GM19372 (cell line): ENCODE results near the gene SUGCT.
"Not testable (repeated sequence)": the region's sequence is repeated elsewhere in the genome, so short reads cannot be mapped to it uniquely, and the experiment has no call there.

Experiments used
- ATAC-seq: cut with Tn5 transposase; IDR thresholded peaks from one replicate; pipeline ENCODE4 v1.9.1; 2021; ENCODE audit warnings: mild to moderate bottlenecking, low read depth, moderate library complexity; ENCODE audit not compliant: unreplicated experiment

SUGCT gene

DNA sequence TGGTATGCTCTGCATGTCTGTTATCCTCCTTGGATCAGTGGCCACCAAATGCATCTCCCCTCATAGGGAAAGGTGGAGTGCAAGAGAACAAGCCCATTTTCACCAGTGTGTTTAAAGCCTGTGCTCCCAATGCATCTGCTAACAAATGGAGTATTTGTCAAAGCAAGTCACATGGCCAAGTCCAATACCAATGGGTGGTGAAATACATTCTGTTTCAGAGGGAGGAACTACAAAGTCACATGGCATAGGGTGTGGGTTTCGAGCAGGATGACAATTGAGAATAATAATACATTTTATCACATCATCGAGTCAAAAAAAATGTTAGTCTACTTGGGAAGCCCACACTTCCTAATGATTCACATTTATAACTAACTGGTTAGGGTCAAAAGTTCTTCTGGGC is 62.7 kb downstream of the SUGCT start:
- no peak for ATAC-seq

DNA sequence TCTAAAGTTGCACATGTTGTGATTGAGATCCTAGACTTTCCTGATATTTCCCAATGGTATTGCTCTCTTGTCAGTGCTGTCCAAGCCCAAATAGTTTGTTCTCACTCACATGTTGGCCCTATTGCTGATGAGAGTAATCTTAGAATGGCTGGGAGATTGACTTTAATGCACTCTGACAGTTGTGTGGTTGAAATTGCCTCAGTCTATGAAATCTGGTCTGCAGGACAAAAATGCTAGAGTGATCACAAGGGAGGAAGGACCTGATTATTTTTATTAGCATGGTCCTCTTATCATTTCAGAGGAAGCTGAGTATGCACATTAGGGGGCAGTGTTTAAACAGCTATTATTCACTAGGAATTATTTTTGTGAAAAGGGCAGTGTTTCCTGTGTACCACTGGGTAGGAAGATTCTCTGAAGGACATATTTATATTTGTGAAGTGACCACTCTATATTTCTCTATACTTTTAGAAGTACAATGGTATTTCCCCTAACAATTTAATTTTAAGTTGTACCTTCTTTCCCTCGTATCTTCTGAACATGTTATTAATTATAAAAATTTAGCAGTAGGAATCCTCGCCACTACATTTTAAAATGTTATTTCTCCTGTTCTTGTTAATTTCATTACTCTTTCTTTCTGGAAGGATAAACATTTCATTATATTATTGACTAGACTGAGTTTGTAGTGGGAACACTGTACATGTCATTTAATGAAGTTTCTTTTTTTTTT is 64.4 kb downstream of the SUGCT start:
- ATAC-seq: no peak

DNA sequence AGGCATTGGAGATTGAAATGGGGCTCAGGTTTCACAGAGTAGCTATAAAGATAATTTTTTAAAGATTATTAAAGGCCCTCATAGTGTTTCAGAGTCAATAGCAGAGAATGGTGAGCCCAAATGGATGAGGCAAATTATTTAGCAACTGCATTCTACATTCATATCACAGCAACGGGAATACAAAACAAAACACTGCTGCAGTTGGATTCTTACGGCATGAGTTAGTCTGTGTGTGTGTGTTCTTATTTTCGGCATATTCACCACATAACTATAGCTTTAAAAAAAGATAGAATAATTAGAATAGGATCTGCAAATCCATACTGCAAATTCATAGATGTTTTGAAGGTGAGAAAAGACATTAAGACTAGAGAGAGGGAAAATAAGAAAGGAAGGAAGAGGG is 66.0 kb downstream of the SUGCT start:
- ATAC-seq: no peak

DNA sequence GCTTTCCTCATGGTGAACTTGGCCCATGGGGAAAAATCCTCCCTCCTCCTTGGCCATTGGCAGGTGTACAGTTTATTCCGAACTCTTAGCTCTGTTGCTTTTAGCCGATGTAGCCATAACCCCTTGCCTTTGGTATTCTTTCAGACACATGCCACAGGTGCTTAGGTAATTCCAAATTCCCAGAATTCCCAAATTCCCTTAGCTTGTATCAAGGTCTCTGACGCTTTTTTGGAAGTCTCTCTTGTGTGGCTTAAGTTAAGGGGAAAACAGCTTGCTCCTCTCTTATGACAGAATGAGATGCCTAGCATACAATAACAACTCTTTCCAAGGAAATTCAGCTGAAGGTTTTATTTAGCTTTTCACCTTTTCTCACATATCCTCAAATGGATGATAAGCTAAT is 68.0 kb downstream of the SUGCT start:
- no peak for ATAC-seq

DNA sequence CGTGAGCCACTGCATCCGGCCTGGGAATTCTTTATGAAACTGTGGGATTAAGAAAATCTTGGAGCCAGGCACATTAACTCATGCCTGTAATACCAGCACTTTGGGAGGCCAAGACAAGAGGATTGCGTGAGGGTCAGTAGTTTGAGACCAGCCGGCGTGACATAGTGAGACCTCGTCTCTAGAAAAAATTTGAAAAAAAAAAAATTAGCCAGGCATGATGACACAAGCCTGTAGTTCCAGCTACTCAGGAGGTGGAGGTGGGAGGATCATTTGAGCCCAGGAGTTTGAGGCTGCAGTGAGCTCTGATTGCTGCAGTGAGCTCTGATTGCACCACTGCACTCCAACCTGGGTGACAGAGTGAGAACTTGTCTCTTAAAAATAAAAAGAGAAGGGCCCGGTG is 69.8 kb downstream of the SUGCT start:
- ATAC-seq: no peak

DNA sequence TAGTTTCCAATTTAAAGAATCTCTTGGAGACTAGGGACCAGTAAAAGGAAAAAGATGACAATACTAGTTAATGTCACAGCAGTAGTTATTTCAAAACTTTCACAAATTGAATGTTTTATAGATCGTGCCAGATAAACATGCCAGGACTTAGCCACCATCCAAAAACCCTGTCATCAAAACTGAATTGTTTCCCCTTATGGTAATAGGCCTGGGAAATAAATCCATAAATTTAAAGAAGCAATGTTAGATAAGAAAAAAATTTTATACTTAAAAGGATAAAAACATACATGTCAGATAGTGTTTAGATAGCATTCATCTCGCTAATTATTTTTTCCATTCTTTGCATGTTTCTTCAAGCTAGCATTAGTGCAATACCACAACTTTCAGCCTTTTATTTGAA is 71.2 kb downstream of the SUGCT start:
- ATAC-seq: no peak

DNA sequence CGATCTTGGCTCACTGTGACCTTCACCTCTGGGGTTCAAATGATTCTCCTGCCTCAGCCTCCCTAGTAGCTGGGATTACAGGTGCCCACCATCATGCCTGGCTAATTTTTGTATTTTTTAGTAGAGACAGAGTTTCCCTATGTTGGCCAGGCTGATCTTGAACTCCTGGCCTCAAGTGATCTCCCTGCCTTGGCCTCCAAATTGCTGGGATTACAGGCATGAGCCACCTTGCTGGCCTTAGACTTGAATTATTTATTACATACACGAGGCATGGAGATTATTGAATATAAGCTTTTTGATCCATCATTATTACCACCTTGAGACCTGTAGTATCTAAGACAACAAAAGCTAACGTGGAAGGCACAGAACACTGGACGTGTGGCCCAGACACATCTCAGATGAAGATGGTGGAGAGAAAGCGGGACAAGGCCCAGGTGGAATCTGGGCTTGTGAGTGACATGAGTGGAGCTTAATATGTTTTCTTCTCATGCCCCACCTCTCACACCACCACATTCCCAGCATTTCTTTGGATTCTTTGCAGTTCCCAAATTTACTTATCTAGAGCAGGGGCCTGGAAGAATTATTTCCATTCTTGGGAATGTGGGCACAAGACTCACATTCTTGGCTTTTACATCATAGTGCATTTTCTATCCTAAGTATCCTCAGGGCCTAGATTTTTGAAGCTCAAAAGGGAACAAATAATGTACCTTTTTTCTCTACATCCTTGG is 76.6 kb downstream of the SUGCT start:
- ATAC-seq: no peak

DNA sequence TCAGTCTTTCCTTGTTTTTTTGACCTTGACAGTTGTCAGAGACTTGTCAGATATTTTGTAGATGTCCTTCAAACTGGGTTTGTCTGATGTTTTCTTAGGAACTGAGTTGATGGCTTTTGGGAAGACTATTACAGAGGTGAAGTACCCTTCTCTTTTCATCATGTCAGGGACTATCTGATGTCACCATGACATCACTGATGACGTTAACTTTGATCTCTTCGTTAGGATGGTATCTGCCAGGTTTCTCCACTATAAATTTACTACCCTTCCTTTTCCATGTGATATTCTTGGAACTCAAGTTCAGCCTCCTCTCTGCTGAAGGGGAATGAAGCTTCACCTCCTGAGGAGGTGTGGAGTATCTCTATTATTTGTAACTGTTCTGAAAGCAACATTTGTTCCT is 78.5 kb downstream of the SUGCT start:
- ATAC-seq: no peak

DNA sequence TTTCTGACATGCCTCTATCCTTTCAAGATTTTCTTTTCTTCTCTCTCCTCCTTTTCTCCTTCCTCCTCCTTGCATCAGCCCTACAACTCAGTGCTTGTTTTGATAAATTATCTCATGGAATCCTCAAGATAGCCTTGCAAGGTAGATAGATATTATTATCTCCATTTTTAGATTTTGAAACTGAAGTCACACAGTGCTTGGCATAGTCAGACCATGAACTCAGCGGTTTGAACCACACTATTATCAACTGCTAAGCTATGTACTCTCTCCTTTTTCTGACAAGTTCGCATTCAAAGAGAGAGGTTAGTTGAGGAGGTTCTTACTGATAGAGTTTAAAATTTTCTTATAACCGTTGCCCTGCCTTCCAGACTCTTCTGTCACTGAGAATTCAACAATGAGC is 79.1 kb downstream of the SUGCT start:
- ATAC-seq: no peak

DNA sequence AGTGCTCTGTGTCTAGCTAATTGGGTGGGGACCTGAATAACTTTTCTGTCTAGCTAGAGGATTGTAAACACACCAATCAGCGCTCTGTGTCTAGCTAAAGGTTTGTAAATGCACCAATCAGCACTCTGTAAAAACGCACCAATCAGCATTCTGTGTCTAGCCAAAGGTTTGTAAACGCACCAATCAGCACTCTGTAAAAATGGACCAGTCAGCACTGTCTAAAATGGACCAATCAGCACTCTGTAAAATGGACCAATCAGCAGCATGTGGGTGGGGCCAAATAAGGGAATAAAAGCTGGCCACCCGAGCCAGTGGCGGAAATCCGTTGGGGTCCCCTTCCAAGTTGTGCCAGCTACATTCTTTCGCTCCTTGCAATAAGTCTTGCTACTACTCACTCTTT is 83.8 kb downstream of the SUGCT start:
- not testable (repeated sequence) for ATAC-seq

DNA sequence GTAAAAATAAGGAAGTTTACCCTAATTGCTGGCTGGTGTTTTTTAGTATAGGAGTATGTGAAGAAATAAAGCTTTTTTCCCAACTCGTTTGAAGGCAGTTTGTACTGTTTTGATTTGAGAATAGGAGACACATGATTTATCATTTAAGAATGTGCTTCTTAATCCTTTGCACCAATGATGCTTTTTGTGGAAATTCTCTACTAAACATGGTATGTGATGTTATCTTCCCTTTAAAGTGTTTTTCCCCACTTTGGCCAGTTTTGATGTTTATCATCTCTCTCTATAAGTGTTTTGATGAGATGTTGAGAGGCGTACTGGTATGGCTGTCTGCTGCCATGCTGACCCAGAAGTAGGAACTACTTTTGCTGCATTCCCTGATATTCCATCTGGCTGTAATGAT is 85.1 kb downstream of the SUGCT start:
- ATAC-seq: no peak

DNA sequence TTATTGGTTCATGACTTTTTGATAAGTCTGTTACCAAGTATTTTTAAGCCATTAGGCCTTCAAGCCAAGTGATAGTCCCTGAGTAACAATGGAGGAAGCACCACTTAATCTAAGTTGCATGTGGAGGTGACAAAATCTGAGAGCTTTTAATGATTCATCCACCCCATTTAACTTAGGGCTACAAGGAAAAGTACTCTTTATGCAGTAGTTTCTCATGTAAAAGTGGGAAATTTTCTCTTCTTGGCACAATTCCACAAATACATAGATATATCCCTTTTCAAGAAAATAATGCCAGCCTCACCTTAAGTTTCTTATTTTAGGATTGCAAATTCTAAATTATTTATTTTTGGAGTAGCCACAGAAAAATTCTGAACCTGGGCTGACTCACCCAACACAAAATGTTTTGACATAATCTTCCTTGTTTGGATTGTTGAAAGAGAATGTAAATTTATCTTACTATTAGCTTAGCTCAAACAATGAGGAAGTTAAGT is 85.7 kb downstream of the SUGCT start:
- no peak for ATAC-seq

DNA sequence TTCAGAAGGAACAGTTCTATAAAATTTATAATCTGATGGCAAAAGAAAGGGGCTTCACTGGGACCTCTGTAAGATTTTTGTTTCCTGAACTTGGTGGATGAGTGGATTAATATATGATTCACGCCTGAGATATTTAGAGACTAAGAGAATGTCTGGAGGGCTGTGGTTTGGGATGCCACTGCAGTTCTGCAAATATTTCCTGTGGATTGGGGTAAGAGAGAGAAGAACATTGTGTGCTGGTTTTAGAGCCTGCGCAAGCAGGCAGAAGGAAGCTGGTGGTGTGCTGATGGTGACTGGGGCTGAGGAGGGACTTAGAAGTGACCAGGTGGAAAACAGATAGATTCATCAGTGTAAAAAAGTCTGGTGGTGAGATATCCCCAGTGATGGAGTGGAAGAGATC is 87.0 kb downstream of the SUGCT start:
- ATAC-seq: no peak

DNA sequence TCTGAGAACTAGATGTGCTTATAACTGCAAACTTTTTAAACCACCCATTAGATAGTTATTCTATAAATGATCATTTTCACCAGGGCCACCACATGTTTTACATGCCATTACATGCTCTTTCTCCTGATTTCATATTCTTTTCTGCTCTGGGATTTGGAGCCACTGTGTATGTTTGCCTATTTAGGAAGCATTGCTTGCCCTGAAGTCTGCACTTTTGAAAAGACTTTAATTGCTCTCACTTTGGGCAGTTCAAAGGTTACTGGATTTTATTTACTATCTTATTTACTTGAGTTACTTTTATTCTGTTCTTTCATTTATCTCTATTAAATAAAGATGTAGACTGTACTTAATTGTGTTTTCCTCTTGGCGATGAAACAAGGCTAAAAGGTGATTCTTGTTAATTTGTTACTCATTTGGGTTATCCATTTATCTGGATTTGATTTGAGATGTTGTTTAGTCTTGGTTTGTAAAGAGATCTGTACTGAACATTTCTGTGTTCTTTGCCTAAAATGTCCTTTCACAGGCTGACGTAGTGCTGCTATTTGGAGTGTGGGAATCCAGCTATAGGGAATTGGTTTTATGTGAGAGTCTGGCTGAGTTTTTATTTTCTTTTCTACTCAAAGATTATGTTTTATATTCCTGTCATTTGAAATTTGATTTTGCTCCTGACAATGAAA is 88.8 kb downstream of the SUGCT start:
- no peak for ATAC-seq

DNA sequence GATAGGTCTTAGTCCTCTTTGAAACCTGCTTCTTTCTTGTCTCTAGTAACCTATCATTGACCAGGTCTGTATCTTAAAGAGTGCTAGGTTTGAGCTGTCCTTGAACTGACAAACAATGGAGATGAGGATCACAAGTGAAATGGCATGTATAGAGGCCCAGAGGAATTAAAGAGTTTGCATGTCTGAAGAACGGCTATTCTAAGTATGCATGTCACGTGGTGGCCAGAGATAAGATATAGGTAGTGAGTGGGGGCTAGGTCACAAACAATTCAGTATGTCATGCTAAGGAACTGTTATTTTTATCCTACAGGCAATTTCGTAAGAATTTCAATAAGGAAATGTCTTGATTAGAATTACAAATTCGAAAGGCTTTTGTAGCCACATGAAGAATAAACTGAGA is 95.3 kb downstream of the SUGCT start:
- no peak for ATAC-seq

DNA sequence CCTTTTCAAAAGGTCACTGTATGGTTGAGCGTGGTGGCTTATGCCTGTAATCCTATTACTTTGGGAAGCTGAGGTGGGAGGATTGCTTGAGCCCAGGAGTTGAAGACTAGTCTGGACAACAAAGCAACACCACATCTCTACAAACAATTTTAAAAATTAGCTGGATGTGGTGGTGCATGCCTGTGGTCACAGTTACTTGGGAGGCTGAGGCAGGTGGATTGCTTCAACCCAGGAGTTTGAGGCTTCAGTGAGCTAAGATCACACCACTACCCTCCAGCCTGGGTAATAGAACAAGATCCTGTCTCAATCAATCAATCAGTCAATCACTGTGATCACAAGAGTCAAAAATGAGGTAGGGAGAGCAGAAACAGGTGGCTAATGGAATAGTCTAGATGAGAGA is 97.0 kb downstream of the SUGCT start:
- no peak for ATAC-seq

DNA sequence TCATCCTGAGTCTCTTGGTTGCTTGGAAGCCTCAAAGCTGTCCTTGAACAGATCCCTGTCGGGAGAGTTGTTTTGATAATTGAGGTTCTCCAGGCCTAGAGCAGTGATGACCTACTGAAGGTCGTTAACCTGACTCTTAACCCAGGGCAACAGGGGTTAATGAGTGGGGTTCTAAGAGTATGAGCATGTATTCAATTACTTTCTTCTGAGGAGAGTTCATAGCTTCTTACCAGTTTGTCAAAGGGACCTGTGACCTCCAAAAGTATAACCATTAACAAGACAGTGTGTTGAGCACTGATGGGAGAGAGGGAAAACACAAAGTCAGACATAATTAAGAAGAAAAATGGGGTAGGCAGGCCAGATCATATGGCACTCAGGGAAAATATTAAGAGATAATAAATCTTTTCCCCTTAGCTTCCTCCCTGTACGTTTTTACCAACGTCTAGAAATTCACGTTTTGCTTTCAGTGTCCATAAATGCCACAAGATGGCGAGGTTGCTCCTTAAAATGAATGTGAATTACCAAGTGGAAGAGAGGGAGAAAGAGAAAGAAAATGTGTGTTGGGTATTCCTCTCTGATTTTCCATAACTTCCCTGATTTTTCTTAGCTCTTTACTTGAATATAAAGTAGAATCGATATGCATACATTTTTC is 97.6 kb downstream of the SUGCT start:
- no peak for ATAC-seq

DNA sequence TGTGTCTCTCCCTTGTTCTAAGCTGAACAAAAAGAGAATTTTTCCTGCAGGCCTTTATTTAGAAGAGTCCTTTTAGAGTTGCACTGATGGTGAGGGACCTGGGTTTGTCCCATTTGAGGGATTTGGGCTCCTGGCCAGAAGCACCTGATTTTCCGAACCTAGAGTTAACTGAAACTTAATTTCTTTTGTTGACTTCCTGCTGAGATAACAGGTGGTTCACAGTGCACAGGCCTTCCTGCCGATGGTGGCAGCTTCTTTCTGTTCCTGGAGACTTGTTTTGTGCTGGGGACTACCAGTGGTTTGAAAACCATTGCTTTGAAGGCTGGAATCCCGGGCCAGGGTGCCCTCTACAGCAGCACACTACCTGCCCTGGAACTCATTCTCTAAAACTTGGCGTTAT is 99.2 kb downstream of the SUGCT start:
- no peak for ATAC-seq

DNA sequence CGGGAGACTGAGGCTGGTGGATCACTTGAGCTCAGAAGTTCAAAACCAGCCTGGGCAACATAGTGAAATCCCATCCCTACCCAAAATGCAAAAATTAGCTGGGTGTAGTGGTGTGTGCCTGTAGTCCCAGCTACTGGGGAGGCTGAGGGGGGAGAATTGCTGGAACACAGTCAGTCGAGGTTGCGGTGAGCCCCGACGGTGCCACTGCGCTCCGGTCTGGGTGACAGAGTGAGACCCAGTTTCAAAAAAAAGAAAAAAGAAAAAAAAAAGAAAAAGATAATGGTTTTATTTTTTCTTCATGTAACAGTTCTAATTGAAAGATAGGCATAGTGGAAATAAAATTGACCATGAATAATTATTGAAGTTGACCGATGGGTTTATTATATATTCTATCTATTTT is 99.9 kb downstream of the SUGCT start:
- no peak for ATAC-seq

DNA sequence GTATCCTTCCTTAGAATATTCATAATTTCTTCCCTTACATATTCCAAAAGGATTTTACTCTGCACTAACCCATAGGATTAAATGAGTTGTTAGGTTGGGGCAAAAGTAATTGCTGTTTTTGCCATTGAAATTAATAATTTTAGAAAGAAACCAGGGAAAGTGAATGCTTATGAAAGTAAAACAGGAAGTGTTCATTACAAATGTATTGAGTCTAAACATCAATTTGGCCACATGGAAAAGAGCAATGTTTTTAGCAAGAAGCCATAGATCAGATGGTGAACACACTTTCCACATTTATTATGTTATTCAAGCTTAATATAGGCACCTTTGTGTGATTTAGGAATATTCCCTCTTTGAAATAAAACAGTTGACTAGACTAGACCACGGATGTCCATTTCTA is 102.9 kb downstream of the SUGCT start:
- no peak for ATAC-seq

DNA sequence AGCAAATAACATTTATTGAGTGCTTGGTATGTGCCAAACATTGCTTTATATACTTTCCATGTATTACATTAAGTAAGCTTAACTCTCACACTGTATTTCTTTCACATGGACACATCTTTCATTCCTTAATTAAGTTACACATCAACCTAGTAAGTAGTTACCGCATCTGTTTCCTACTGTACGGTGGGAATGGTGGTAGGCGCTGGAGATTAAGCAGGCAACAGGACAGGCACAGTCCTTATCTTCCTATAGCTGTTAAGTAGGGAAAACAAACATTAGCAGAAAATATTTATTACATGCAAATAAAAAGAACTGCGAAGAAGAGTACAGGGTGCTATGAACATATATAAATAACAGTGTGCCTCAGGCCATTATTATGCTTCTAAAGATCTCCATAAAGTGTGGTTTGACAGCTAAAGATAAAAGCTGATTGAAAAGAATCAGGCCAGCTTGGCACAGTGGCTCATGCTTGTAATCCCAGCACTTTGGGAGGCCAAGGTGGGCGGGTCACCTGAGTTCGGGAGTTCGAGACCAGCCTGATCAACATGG is 105.0 kb downstream of the SUGCT start:
- no peak for ATAC-seq
